ENCODE measurements around the gene ZNF644. TPM values are rescaled to one million over a fixed set of nuclear protein-coding genes. Genes with fewer than 3 reads are reported as not detected.

ZNF644 gene
- total and polyA plus RNA-seq, 2 donors (not counting 1 experiment from before 2014, with no cell fraction given), result 9.6 to 124 TPM

- H3K4me1 ChIP-seq (ENCODE audit: control insufficient read depth in 2 of 2, insufficient read depth in 2 of 2, low read length in 2 of 2), result peaks cover 49 to 58% of the 10 kb centered on the region in 2 donors
- H4K20me1 ChIP-seq (ENCODE audit: control insufficient read depth, insufficient read depth, low read length, poor library complexity, severe bottlenecking), result no peaks in the 10 kb centered on the region
- peak overlapping the region in 1 of 2 donors; percentile 60 for H3K27ac ChIP-seq (ENCODE audit: low read length in 2 of 2)
- H3K79me2 ChIP-seq (ENCODE audit: control insufficient read depth, insufficient read depth, low read length), result no peaks in the 10 kb centered on the region
- no peak overlapping the region for H3K4me3 ChIP-seq (ENCODE audit: control extremely low read depth in 1 of 5, extremely low read depth in 1 of 5, insufficient read depth in 1 of 5, low read depth in 2 of 5, low read length in 4 of 5)
- H3K36me3 ChIP-seq (replicated peaks in 1 of 2; ENCODE audit: control extremely low read depth in 1 of 2, control insufficient read depth in 1 of 2, extremely low read depth in 1 of 2, insufficient read depth in 2 of 2, low read length in 1 of 2), result no peaks in the 10 kb centered on the region
- TF ChIP-seq EZH2 (IDR thresholded peaks at IDR 0.05; ENCODE audit: borderline replicate concordance, insufficient read depth, low read depth, low read length, poor library complexity, severe bottlenecking) (no peak), CTCF (IDR thresholded peaks at IDR 0.05) (no peak)
- Mint-ChIP-seq H3K27me3 (no peaks in the 10 kb centered on the region), H3K9me3 (ENCODE audit: insufficient read depth) (peaks cover 9% of the 10 kb centered on the region), H3K27ac (no peak overlapping the region), H3K4me3 (no peak overlapping the region), H3K4me1 (peaks cover 20% of the 10 kb centered on the region)
- H3K27me3 ChIP-seq (replicated peaks in 1 of 4; ENCODE audit: control extremely low read depth in 1 of 4, control insufficient read depth in 3 of 4, insufficient read depth in 4 of 4, low read length in 3 of 4), result no peaks in the 10 kb centered on the region
- POLR2A ChIA-PET, result no interaction called here
- peak overlapping the region; percentile 8 for H3K4me2 ChIP-seq (replicated peaks; ENCODE audit: low read depth, low read length, poor library complexity, severe bottlenecking)
- H2AFZ ChIP-seq (ENCODE audit: insufficient read depth, low read depth, low read length, poor library complexity, severe bottlenecking), result peak overlapping the region; percentile 64
- ATAC-seq (ENCODE audit: low read depth) (no peak), DNase-seq (no peak)
- no peak overlapping the region for H3K9ac ChIP-seq (ENCODE audit: low read length)
- H3K9me3 ChIP-seq (ENCODE audit: control extremely low read depth in 1 of 3, control insufficient read depth in 2 of 3, insufficient read depth in 1 of 3, low read length in 2 of 3), result peaks cover 8 to 18% (median 16%) of the 10 kb centered on the region in 3 donors
- CTCF ChIA-PET, result interaction anchor here (0.6 to 2.2 kb wide), 3 partner anchors 35 to 106 kb away, joined by 4 to 13 read pairs (median 4); no protein-coding TSS in a partner anchor
- WGBS (ENCODE audit: insufficient coverage), result 83% methylated on average over 1 of the region's 2 CpGs
- intact Hi-C loops (cut with micrococcal nuclease), result loop anchor here (10.0 kb wide), 1 partner anchor 54 kb away; no protein-coding TSS in a partner anchor
Measured at GRCh38 chr1:91059157-91059556, 37.3 kb upstream of the ZNF644 start.

- no peak overlapping the region for H3K9ac ChIP-seq (ENCODE audit: low read length)
- peaks cover 2 to 7% (median 2%) of the 10 kb centered on the region in 3 donors for H3K9me3 ChIP-seq (ENCODE audit: control extremely low read depth in 1 of 3, control insufficient read depth in 2 of 3, insufficient read depth in 1 of 3, low read length in 2 of 3)
- no peak for TF ChIP-seq EZH2 (IDR thresholded peaks at IDR 0.05; ENCODE audit: borderline replicate concordance, insufficient read depth, low read depth, low read length, poor library complexity, severe bottlenecking)
- POLR2A ChIA-PET, result no interaction called here
- no peaks in the 10 kb centered on the region for H3K27me3 ChIP-seq (replicated peaks in 1 of 4; ENCODE audit: control extremely low read depth in 1 of 4, control insufficient read depth in 3 of 4, insufficient read depth in 4 of 4, low read length in 3 of 4)
- H3K9me3 Mint-ChIP-seq (ENCODE audit: insufficient read depth), result peaks cover 3% of the 10 kb centered on the region
- ATAC-seq (ENCODE audit: low read depth) (peak; percentile 55), DNase-seq (peak; percentile 45)
- no peak overlapping the region for H2AFZ ChIP-seq (ENCODE audit: insufficient read depth, low read depth, low read length, poor library complexity, severe bottlenecking)
- H3K79me2 ChIP-seq (ENCODE audit: control insufficient read depth, insufficient read depth, low read length), result no peaks in the 10 kb centered on the region
- peak overlapping the region; percentile 9 to 60 for H3K27ac ChIP-seq (ENCODE audit: low read length in 2 of 2)
- intact Hi-C loops (cut with micrococcal nuclease), result loop anchor here (10.0 kb wide), 1 partner anchor 53 kb away; no protein-coding TSS in a partner anchor
- CTCF ChIA-PET, result interaction anchor here (0.5 to 2.2 kb wide), 3 partner anchors 11 to 107 kb away, joined by 3 to 13 read pairs (median 3); no protein-coding TSS in a partner anchor
- H3K36me3 ChIP-seq (replicated peaks in 1 of 2; ENCODE audit: control extremely low read depth in 1 of 2, control insufficient read depth in 1 of 2, extremely low read depth in 1 of 2, insufficient read depth in 2 of 2, low read length in 1 of 2), result no peaks in the 10 kb centered on the region
- H3K4me3 ChIP-seq (ENCODE audit: control extremely low read depth in 1 of 5, extremely low read depth in 1 of 5, insufficient read depth in 1 of 5, low read depth in 2 of 5, low read length in 4 of 5), result peak overlapping the region in 1 of 5 experiments; percentile 5
- H3K4me1 ChIP-seq (ENCODE audit: control insufficient read depth in 2 of 2, insufficient read depth in 2 of 2, low read length in 2 of 2), result peaks cover 45 to 62% of the 10 kb centered on the region in 2 donors
- no peaks in the 10 kb centered on the region for H3K27me3 Mint-ChIP-seq
- no peaks in the 10 kb centered on the region for H4K20me1 ChIP-seq (ENCODE audit: control insufficient read depth, insufficient read depth, low read length, poor library complexity, severe bottlenecking)
- H3K4me2 ChIP-seq (replicated peaks; ENCODE audit: low read depth, low read length, poor library complexity, severe bottlenecking), result peak overlapping the region; percentile 58
- no CpG with 5 or more reads among the region's 2 CpGs for WGBS (ENCODE audit: insufficient coverage)
- H3K4me1 Mint-ChIP-seq, result peaks cover 12% of the 10 kb centered on the region
- no peak overlapping the region for H3K27ac Mint-ChIP-seq
- H3K4me3 Mint-ChIP-seq, result peak overlapping the region; percentile 51
Measured at GRCh38 chr1:91057784-91058183, 35.9 kb upstream of the ZNF644 start.
